ENCODE measurements around the gene FBXW7.

DNA sequence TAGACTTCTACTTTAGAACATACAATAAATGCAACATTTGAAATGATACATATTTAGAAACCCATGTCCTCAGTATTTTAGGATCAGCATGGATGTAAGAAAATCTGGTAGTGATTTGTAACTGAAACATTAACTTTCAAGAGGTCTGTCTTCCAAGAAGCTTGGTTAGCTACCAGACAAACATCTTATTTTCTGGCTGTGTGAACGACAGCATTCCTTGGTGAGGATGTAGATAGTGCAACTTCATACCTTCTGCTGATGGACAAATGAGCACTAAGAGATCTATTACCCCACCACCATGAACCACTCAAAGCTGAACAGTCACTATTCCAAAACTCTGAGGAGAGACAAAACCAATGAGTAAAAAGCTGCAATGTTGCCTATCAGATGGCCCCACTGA is 212.7 kb downstream of the FBXW7 start:
- TF ChIP-seq, protein P1, sequence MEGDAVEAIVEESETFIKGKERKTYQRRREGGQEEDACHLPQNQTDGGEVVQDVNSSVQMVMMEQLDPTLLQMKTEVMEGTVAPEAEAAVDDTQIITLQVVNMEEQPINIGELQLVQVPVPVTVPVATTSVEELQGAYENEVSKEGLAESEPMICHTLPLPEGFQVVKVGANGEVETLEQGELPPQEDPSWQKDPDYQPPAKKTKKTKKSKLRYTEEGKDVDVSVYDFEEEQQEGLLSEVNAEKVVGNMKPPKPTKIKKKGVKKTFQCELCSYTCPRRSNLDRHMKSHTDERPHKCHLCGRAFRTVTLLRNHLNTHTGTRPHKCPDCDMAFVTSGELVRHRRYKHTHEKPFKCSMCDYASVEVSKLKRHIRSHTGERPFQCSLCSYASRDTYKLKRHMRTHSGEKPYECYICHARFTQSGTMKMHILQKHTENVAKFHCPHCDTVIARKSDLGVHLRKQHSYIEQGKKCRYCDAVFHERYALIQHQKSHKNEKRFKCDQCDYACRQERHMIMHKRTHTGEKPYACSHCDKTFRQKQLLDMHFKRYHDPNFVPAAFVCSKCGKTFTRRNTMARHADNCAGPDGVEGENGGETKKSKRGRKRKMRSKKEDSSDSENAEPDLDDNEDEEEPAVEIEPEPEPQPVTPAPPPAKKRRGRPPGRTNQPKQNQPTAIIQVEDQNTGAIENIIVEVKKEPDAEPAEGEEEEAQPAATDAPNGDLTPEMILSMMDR (conservative IDR thresholded peaks at IDR 0.05; ENCODE audit: low read length) = no peak
- no peak for TF ChIP-seq EZH2phosphoT487 (IDR thresholded peaks at IDR 0.05; ENCODE audit: borderline replicate concordance)

Measured in Loucy (cell line).